Mucosa of descending colon (tissue), 3 donors: ENCODE data around the gene BICD2. TPM values are rescaled to one million over a fixed set of nuclear protein-coding genes. Genes with fewer than 3 reads are reported as not detected.

Experiments used
- ATAC-seq: fragments of 200-7000 bp; cut with Tn5 transposase; one replicate; pipeline ENCODE4 v1.9.1; 2020; ENCODE audit warnings: mild to moderate bottlenecking, moderate library complexity
- DNase-seq, 3 donors: peaks; one replicate each; pipeline ENCODE4 v3.0.0-alpha.2; 2020
- H3K36me3 ChIP-seq: fragments of 200-600 bp; one replicate; pipeline ENCODE4 v1.8.0; 2021; ENCODE audit warnings: low read depth, mild to moderate bottlenecking
- H3K4me1 ChIP-seq: fragments of 200-600 bp; one replicate; pipeline ENCODE4 v1.8.0; 2021; ENCODE audit warnings: low read depth, mild to moderate bottlenecking
- H3K4me3 ChIP-seq: fragments of 200-600 bp; one replicate; pipeline ENCODE4 v1.8.0; 2021; ENCODE audit warnings: mild to moderate bottlenecking
- H3K9me3 ChIP-seq: fragments of 200-600 bp; one replicate; pipeline ENCODE4 v1.8.0; 2021; ENCODE audit warnings: mild to moderate bottlenecking
- CTCF ChIP-seq: fragments of 200-600 bp; IDR thresholded peaks from one replicate; pipeline ENCODE4 v1.8.0; 2022; ENCODE audit warnings: antibody characterized with exemption, mild to moderate bottlenecking
- intact Hi-C, 2 donors: fragments of 100-400 bp; cut with DNase I in 1 of 2; cut with micrococcal nuclease in 1 of 2; formaldehyde crosslinking; loops; one replicate each; pipeline versions ENCODE4 v1.11.0 to v1.11.1; 2022; cut with DNase I, micrococcal nuclease
- total RNA-seq, 3 donors: library from RNA; stranded (reverse); fragmentation: NEBNext Ultra II Directional in 2 of 3; extraction: Animal tissue kit (Norgen Biotek cat#: 25700) in 2 of 3; gene quantifications; one replicate each; pipeline versions ENCODE4 v1.2.1 to v1.2.4, GENCODE V29; 2021 to 2023
- donor health status: DM: no; HTN: no; CAD: no; lungs with moderate emphysema.
- donor health status: DM: no; HTN: no; CAD: no.
- donor health status: DM: no; HTN: yes; CAD: no.

Gene BICD2
- total RNA-seq, 3 donors from 2014 or later, result 6.8 to 36.1 (median 8.6) TPM

GRCh38 chr9:92767066-92768054 lies 2.7 kb upstream of the BICD2 start:
- peaks cover 22% of the 10 kb centered on the region for H3K4me1 ChIP-seq
- H3K36me3 ChIP-seq, result no peaks in the 10 kb centered on the region
- TF ChIP-seq CTCF, result no peak
- H3K9me3 ChIP-seq, result no peaks in the 10 kb centered on the region
- intact Hi-C loops, result no loop called here
- no peak for ATAC-seq
- no peak overlapping the region for H3K4me3 ChIP-seq
- DNase-seq, result peak in 1 of 3 donors; percentile 41

GRCh38 chr9:92764988-92765936 lies 629 bp upstream of the BICD2 start:
- H3K36me3 ChIP-seq, result no peaks in the 10 kb centered on the region
- peak; percentile 94 for TF ChIP-seq CTCF
- peaks cover 22% of the 10 kb centered on the region for H3K4me1 ChIP-seq
- no peaks in the 10 kb centered on the region for H3K9me3 ChIP-seq
- ATAC-seq, result peak; percentile 94
- peak overlapping the region; percentile 94 for H3K4me3 ChIP-seq
- peak; percentile 97 to 99 (median 98) for DNase-seq
- intact Hi-C loops, result no loop called here

- peak; percentile 45 to 81 (median 66) for DNase-seq
- Histone ChIP-seq H3K4me1 (peaks cover 22% of the 10 kb centered on the region), H3K36me3 (no peaks in the 10 kb centered on the region), H3K9me3 (no peaks in the 10 kb centered on the region), H3K4me3 (peak overlapping the region; percentile 94)
- no peak for ATAC-seq
- TF ChIP-seq CTCF, result no peak
- intact Hi-C loops, result no loop called here
These were observed 782 bp downstream of the BICD2 start for GRCh38 chr9:92763721-92764380.

GRCh38 chr9:92762781-92763708 lies 1.6 kb downstream of the BICD2 start:
- DNase-seq (no peak), ATAC-seq (no peak)
- intact Hi-C loops, result no loop called here
- Histone ChIP-seq H3K36me3 (no peaks in the 10 kb centered on the region), H3K4me1 (peaks cover 22% of the 10 kb centered on the region), H3K9me3 (no peaks in the 10 kb centered on the region), H3K4me3 (no peak overlapping the region)
- TF ChIP-seq CTCF, result no peak
